GM12878 (cell line): ENCODE data around the gene HESX1.

ENCODE experiments used
- CTCF ChIP-seq, 3 experiments: IDR thresholded peaks in 2 of 3; conservative IDR thresholded peaks in 1 of 3; 2 replicates each; pipeline ENCODE4 v1.5.1; 2011; ENCODE audit warnings: low read depth in 3 of 3, low read length in 3 of 3, mild to moderate bottlenecking in 3 of 3, control low read depth in 2 of 3, moderate library complexity in 2 of 3, inconsistent platforms in 1 of 3, mixed read lengths in 1 of 3; ENCODE audit not compliant: control insufficient read depth in 2 of 3, insufficient read depth in 1 of 3; ENCODE audit errors: extremely low read depth in 1 of 3
- HDAC2 ChIP-seq: fragments of 200-600 bp; sonication (generic); IDR thresholded peaks from 2 replicates; pipeline ENCODE4 v1.6.1; 2017
- TBL1XR1 ChIP-seq: IDR thresholded peaks from 2 replicates; pipeline ENCODE4 v1.6.1; 2012; ENCODE audit warnings: low read depth, low read length, improper control_type of control experiment

- TF ChIP-seq CTCF (IDR thresholded peaks at IDR 0.05 in 2 of 3, conservative IDR thresholded peaks at IDR 0.05 in 1 of 3; ENCODE audit: control insufficient read depth in 2 of 3, extremely low read depth in 1 of 3, insufficient read depth in 1 of 3, low read depth in 3 of 3, low read length in 3 of 3) = no peak
- TF ChIP-seq HDAC2 = no peak
- no peak for TF ChIP-seq TBL1XR1
Observed at GRCh38 chr3:57158813-57159738, 40.7 kb downstream of the HESX1 start.
